ENCODE results near the gene IFI30.

Gene IFI30

DNA sequence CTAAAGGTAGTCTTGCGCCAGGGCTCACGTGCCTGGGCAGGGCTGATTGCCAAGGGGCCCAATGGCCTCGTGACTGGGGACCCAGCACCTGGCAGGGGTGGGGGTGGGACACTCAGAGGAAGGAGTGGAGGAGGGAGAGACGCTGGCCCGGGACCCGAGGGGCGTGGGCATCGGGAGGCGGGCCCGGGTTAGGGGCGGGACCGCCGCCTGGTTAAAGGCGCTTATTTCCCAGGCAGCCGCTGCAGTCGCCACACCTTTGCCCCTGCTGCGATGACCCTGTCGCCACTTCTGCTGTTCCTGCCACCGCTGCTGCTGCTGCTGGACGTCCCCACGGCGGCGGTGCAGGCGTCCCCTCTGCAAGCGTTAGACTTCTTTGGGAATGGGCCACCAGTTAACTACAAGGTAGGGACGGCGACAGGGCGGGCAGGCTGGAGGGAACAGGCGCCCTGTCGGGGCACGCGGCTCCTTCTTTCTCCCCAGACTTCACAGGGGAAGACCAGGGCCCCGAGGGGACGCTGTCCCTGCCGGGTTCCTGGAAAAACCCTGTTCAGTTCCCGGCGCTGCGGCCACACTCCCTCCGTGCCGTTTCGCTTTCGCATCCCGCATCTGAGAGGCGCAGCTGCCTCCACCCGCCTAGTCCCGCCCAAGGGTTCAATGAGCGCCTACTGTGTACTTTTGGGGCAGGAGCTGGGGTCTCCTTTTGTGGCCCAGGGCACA, at the start of gene IFI30:
Gene IFI30 (plus strand): TSS at position 242 of the 717 bp plus-strand sequence. CDS start 29 bp downstream, at position 271.
- FAIRE-seq: no peak

DNA sequence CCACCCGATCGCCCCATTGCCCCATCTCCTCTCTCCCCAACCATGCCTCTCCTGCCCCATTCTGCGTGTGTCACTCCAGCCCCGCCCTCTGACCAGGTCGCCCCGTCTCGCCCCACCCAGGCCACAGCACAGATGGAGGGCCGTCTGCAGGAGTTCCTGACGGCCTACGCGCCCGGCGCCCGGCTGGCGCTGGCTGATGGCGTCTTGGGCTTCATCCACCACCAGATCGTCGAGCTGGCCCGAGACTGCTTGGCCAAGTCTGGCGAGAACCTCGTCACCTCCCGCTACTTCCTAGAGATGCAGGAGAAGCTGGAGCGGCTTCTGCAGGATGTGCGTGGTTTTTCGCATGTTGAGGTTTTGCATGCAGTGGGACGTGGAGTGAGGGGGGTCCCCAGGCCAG, 49.8 kb upstream of the IFI30 start:
- FAIRE-seq: no peak

DNA sequence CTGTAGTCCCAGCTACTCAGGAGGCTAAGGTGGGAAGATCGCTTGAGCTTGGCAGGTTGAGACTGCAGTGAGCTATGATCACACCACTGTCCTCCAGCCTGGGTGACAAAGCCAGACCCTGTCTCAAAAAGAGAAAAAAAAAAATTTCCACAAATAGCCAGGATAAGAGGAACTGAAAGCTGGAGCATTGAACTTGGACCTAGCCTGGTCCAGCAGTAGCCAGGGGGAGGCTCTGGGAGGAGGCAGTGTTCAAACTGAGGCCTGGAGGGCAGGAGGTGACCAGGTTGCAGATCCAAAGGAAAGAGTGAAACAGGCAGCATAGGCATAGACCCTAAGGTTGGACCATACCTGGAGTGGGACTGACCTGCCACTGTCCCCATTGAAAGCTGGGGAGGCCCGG, 47.5 kb upstream of the IFI30 start:
- FAIRE-seq: no peak

DNA sequence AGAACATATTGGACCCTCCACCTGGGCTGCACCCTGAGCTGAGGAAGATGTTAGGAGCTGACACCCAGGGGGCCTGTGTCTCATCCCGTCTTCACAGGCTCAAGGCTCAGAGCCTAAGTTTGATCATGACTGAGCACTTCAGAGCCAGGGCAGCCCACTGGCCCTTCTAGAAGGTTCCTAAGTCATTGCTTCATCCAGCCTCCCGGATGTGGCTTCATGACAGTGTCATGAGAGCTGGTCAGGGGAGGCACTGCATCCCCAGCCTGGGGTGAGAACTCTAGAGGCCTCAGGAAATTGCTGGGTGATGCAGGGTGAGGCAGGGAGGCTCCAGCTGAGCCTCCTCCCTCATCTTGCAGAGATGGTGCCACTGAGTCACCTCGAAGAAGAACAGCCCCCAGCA, 45.6 kb upstream of the IFI30 start:
- FAIRE-seq: no peak

DNA sequence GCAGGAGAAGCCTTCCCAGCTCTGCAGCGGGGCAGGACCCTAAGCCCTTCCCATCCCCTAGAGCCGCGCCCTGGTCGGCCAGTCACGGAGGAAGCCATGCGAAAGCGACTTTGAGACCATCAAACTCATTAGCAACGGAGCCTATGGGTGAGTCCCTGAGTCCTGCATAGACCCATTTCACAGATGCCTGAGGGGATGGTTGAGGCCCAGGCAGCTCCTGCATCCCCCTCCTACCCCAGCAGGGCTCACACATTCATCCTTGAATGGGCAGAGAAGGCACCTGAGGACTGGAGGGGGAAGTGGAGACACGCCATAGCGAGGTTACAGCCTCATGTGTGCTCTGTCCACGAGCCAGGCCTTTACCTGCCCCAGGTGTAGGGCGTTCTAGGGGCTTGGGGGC, 44.8 kb upstream of the IFI30 start:
- no peak for FAIRE-seq

DNA sequence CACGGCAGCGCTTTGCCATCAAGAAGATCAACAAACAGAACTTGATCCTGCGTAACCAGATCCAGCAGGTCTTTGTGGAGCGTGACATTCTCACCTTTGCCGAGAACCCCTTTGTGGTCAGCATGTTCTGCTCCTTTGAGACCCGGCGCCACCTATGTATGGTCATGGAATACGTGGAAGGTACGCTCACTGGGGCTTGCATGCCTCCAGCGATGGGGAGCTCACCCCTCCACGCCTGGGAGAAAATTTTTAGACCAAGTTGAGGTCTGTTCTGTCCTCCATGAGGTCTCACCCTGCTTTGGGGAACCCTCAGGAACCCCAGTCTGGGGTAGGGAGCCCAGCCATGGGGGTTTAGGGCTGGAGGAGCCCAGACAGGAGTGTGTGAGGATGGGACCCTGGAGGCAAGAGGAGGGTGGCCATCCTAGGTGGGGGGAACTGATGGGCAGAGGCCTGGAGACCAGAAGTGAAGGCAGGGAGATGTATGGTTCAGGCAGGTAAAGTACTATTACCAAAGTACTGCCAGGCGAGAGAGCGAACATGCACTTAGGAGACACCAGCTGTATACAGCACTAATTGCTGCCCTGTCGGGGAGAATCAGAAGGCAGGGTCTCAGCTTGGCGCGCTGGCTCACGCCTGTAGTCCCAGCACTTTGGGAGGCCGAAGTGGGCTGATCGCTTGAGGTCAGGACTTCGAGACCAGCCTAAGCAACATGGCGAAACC, 42.9 kb upstream of the IFI30 start:
- FAIRE-seq: no peak

DNA sequence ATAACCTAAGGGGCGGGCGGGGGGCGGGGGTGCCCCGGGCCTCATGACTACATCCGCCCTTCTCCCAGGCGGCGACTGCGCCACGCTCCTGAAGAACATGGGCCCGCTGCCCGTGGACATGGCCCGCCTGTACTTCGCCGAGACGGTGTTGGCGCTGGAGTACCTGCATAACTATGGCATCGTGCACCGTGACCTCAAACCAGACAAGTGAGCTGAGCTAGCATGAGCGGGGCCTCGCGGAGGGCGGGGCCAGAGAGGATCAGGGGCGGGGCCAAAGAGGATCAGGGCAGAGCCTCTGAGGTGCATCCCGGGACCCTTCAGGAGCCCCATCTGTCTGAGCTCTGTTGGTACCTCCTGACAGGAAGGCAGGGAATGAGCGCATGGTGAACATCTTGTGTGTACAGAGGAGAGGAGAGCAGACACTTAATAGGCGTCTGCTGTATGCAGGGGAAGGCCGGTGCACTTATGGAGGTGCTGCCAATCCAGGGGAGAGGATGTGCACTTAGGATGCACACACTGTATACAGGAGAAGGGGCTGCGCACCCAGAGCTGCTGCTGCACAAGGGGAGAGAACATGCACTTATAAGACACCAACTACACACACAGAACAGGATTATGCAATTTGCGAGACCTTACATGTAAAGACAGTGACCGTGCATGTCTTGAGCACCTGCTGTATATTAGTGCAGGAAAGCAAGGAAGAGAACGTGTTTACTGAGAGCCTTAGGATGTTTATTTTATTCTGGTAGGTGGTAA, 41.6 kb upstream of the IFI30 start:
- FAIRE-seq: no peak

DNA sequence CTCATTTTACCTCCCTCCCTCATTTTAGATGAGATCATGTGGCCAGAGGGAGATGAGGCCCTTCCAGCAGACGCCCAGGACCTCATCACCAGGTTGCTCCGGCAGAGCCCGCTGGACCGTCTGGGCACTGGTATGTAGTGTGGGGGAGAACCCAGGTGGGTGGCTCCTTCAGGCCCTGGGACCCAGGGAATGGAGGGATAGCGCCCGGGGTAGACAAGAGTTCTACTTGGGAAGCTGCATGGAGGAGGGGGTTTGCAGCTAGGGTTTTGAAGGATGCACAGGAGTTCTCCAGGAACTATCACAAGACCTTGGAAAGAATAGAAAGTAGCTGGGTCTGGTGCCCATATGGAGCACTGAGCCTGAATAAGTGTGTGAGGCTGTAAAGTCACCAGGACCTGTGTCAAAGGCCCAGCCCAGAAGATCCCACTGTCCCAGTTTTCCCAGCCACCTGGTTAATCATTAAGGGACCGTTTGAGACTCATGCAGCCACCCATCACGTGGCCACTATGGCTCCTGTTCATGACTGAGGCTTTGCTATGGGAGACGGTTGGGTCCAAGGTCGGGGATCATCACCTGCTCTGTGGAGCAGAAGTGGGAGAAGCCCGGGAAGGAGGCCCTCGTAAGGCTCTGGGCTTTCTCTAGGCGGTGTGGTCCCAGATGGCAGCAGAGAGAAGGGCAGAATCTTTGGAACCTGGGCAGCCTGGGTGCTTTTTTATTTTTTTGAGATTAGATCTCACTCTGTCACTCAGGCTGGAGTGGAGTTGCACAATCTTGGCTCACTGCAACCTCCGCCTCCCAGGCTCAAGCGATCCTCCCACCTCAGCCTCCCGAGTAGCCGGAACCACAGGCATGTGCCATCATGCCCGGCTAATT, 37.7 kb upstream of the IFI30 start:
- FAIRE-seq: no peak

DNA sequence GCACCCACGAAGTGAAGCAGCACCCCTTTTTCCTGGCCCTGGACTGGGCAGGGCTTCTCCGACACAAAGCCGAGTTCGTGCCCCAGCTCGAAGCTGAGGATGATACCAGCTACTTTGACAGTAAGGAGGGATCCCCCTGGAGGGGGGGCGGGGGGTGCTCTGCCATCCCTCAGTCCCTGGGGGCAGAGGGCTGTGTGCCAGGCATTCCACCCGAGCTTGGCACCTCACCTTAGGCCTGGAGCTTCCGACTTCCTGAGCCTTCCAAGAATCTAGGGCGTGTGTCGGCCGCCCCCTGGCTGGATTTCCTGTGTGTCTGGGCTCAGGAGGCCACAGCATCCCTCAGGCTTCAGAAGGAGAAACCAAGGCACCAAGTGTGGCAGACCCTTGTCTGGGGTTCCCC, 36.4 kb upstream of the IFI30 start:
- no peak for FAIRE-seq

DNA sequence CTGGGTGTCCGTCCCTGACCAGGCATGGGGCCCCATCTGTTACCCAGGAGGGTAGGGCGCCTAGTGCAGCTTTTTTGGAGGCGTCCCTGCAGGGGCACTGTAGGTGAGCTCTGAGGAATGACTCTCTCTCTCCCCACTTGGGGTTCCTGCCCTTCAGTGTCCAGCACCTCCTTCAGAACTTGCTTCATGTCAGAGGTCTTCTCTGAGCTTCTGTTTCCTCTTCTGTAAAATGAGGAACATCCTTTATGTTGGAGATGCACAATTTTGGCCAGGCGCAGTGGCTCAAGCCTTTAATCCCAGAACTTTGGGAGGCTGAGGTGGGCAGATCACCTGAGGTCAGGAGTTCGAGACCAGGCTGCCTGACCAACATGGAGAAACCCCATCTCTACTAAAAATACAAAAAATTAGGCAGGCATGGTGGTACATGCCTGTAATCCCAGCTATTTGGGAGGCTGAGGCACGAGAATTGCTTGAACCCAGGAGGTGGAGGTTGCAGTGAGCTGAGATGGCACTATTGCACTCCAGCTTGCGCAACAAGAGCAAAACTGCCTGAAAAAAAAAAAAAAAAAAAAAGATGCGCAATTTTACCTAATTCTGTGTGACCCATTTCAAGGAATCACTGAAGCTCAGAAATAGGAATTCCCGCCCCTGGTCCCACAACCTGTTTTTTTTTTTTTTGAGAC, 35.8 kb upstream of the IFI30 start:
- no peak for FAIRE-seq

DNA sequence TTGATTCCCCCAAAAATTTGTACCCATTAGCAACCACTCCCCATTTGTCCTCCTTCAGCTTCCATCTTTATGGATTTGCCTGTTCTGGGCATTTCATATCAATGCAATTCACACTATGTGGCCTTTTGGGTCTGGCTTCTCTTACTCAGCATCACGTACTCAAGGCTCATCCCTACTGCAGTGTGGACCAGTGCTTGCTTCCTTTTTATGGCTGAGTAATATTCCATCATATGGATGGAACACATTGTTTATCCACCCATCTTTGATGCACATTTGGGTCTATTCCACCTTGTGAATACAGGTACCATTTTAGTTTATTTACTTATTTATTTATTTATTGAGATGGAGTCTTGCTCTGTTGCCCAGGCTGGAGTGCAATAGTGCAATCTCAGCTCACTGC, 33.1 kb upstream of the IFI30 start:
- no peak for FAIRE-seq

DNA sequence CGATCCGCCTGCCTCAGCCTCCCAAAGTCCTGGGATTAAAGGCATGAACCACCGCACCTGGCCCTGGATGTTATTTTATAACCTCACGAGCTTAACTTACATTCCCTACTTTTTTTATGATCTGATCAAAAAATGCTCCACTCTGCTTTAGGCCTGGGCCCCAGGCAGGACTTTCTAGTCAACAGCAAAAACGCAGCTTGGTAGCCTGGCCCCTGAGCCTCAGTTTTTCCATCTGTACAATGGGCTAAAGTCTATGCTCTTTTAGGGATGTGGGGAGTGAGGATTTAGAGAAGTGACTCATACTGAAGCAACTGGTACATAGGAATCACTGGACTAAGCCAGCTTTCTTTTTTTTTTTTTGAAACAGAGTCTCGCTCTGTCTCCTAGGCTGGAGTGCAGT, 32.6 kb upstream of the IFI30 start:
- no peak for FAIRE-seq

DNA sequence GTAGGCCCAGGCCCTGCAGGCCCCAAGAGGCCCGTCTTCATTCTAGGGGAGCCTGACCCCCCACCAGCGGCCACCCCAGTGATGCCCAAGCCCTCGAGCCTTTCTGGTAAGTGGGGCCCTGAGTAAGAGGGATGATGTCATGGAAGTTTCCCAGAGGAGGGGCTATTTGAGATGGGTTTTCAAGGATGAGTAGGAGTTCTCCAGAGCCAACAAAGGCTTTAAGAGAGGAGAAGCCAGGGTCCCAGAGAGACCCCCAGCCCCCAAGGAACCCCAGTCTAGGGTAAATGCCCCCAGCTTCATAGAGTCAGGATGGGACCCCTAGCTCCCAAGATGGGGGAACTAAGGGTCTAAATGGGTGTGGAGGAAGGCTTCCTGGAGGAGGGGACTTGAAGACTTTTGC, 29.7 kb upstream of the IFI30 start:
- FAIRE-seq: no peak

DNA sequence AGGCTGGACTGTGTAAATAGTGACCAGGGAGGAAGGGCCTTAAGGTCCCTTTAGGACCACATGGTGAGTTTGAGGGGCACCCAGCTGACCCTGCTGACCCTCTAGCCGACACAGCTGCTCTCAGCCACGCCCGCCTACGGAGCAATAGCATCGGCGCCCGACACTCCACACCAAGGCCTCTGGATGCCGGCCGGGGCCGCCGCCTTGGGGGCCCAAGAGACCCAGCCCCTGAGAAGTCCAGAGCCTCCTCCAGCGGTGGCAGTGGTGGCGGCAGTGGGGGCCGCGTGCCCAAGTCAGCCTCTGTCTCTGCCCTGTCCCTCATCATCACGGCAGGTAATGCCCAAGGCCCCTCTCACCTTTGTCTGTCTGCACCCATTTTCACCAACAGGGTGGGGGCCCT, 29.3 kb upstream of the IFI30 start:
- FAIRE-seq: no peak

DNA sequence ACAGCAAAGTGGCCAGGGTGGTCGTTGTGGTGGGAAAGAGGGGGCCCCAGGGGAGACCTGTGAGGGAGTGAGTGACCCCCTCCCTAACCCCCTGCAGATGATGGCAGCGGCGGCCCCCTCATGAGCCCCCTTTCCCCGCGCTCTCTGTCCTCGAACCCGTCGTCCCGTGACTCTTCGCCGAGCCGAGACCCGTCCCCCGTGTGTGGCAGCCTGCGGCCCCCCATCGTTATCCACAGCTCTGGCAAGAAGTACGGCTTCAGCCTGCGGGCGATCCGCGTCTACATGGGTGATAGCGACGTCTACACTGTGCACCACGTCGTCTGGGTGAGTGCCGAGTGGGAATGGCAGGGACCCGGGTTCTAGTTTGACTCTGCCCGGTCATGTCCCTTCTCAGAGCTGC, 28.7 kb upstream of the IFI30 start:
- no peak for FAIRE-seq

DNA sequence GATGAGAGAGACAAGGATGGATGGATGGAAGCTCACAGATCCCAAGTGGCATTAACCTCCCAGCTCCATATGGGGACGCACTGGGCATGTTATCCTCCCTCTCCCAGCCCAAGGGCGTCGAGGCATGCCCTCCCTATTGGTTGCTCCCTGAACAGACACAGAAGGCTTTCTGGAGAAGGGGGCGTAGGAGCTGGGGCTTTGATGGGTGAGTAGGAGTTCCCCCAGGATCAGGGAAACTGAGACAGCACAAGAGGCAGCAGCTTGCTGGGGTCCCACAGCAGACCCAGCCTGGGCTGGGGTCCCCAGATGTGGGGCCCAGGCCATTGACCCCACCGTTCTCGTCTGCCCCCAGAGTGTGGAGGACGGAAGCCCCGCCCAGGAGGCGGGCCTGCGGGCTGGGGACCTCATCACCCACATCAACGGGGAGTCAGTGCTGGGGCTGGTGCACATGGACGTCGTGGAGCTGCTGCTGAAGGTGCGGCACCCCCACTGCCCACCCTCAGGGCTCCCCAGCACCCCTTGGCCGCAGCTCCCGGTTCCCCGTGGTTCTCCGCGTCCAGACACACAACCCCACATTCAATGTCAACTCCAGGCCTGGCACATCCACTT, 28.1 kb upstream of the IFI30 start:
- FAIRE-seq: no peak

DNA sequence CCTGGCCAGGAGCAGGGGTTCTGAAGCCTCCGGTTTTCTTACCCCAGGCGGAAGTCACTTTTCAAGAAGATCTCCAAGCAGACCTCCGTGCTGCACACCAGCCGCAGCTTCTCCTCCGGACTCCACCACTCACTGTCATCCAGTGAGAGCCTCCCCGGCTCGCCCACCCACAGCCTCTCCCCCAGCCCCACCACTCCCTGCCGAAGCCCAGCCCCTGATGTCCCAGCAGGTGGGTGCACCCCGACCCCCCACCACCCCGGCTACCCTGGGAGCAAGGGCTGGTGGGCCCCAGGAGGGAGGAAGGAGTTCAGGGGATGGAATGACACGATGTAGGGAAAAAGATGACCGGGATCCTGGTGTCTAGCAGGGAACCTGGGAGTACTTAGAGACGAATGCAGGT, 26.2 kb upstream of the IFI30 start:
- no peak for FAIRE-seq

DNA sequence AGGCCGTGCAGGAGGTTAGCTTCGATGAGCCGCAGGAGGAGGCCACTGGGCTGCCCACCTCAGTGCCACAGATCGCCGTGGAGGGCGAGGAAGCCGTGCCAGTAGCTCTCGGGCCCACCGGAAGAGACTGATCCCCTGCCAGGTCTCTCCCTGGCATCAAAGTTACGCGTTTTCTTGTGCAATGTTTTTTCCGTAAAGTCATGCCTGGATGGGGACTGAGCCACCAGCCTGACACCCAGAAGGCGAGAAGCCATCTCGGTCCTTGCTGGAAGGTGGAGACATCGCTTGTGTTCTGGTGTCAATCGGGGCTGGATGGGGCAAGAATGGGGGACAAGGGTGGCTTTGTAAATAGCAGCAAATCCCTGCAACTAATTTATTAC, 24.0 kb upstream of the IFI30 start:
- FAIRE-seq: no peak

DNA sequence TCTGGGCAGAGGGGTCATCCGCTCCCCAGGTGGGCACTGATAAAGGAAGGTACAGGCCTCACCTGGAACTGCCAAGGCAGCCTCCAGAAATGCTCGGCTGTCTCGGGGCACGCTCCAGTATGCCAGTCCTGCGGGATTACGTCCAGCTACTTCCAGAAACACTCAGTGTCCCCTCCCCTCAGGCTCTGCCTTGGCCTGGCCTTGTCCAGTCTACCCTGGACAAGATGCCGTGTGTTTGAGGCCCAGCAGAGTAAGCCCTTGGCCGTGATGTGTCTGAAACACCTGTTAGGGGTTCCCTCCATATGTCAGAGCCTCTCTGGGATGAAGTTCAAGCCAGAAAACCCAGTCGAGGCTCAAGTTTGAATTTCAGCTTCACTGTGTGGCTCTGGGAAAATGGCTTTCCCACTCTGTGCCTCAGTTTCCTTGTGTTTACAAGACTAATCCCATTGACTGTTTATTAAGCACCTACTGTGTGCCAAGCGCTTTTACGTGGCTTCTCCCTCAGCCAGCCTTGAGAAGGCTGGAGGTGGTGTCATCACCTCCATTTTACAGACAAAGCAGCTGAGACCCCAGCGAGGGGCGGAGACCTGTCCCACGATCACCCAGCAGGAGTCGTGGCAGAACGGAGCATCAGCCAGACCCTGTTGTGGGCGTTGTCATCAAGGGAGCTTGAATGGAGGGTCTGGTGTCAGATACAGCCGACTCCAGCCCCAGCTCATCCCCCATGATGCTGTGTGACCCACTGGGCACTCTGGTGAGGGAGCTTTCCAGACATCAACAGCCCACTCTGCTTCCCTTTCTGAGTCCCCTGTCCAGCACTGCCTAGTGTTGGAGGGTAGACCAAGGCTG, 22.6 kb upstream of the IFI30 start:
- no peak for FAIRE-seq

DNA sequence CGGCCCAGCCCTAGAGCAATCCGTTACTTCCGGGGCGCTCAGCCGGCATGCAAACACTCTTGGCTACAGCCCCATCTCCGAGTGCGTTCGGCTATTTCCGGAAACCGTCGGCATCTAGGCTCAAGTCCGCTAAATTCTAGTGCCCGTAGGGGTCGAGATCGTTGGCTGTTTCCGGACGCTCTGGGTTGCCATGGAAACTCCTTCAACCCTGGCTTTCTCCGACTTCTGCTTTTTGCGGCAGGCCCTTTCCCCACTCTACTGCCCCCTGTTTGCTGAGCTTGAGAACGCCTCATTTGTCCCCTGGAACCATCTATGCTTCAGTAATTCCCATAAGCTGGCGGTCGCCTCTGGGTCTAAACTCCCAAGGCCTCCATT, 21.2 kb upstream of the IFI30 start:
- no peak for FAIRE-seq
